GM12873 (cell line): ENCODE data around the gene ZNF497.

ENCODE experiments used
- CTCF ChIP-seq: IDR thresholded peaks from 2 replicates; pipeline ENCODE4 v1.5.1; 2012; ENCODE audit warnings: low read depth, mild to moderate bottlenecking, moderate library complexity, low read length, control low read depth; ENCODE audit not compliant: insufficient read depth; ENCODE audit errors: missing control alignments

Gene ZNF497

DNA sequence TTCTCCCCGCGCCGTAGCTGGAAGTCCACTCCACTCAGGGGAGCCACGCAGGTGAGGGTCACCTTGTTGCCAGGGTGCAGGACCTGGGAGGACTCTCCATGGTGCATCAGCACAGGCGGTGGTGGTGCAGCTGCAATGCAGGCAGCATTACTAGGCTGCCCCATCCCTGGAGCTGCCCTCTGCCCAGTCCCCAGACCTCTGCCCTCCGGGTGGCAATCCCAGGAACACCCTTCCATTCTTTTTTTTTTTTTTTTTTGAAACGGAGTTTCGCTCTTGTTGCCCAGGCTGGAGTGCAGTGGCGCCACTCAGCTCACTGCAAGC lies 11.0 kb downstream of the ZNF497 start:
- TF ChIP-seq CTCF: no peak

GRCh38 chr19:58350871-58351557 lies 11.5 kb downstream of the ZNF497 start:
- no peak for TF ChIP-seq CTCF

- TF ChIP-seq CTCF: no peak
Observed at GRCh38 chr19:58350001-58350861, 12.3 kb downstream of the ZNF497 start.

GRCh38 chr19:58349590-58349989 lies 13.0 kb downstream of the ZNF497 start:
- TF ChIP-seq CTCF: no peak

DNA sequence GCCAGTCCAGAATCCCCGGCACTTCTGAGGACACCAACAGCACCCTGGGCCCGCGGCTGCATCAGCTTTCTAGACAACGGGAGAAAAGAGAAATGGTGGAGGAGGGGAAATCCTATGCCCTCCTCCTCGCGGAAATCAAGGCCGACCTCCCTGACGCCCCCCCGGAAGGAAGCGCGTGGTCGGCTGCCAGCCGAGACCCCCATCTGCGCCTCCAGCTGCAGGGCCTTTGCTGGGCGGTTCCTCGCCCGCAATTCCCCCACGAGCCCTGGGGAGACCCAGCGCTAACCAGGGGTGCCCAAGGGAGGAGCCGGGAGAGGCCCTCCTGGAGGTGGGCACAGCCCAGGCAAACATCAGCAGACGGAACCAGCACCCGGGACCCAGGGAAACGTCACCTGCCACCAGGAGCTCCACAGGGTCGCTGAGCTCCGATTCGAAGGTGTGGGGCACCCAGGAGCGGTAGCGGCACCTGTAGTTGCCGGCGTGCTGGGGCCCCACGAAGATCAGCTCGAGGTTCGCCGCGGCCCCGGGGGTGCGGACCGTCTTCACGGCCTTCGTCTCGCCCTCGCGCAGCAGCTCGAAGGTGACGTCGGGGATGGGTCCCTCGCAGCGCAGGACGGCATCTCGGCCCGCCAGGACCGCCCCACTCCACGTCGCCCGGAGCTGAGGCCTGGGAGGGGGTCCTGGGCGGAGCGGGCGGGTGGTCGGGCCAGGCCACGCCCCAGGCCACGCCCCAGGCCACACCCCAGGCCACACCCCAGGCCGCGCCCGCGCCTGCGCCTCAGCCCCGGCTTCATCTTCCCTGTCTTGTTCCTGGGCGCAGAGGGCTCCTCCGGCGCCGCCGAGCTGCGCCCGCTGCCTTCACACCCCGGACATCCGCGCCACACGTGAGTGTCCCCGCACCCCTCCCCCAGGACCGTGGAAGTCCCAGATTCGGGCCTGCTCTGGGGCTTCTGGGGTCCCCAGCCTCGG lies 15.3 kb downstream of the ZNF497 start:
- TF ChIP-seq CTCF: no peak

DNA sequence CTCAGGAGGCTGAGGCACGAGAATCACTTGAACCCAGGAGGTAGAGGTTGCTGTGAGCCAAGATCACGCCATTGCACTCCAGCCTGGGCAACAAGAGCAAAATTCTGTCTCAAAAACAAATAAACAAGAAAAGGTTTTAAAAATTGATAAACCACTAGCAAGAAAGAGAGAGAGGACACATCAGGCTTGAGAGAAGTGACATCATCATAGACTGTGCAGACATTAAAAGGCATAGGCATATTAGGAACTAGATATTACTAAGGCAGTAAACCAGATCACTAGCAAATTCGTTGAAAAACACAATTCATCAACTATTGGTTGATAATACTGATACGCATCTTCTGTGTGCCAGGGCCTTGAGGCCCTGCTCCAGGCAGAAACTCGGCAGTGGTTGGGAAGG lies 17.0 kb downstream of the ZNF497 start:
- TF ChIP-seq CTCF: no peak

DNA sequence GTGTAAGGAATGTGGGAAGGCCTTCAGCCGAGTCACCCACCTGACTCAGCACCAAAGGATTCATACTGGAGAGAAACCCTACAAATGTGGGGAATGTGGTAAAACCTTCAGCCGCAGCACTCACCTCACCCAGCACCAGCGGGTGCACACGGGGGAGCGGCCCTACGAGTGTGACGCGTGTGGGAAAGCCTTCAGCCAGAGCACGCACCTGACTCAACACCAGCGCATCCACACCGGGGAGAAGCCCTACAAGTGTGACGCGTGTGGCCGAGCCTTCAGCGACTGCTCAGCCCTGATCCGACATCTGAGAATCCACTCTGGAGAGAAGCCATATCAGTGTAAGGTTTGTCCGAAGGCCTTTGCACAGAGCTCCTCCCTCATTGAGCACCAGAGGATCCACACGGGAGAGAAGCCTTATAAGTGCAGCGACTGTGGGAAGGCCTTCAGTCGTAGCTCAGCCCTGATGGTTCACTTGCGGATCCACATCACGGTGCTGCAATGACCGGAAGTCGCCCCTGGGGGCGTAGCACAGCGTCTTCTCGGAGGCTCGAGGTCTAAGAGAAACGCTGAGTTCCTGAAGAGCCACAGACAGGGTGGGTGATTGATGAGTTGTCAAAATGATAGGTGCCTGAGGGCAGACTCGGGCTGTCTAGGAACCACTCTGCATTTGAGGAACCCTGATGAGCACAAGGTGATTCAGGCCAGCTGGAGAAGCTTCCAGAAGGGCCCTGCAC lies 23.6 kb downstream of the ZNF497 start:
- peak; percentile 23 for TF ChIP-seq CTCF
